ENCODE results near the gene ASIC2. TPM values are rescaled to one million over a fixed set of nuclear protein-coding genes. Genes with fewer than 3 reads are reported as not detected.

Gene ASIC2
- total RNA-seq, 1 experiment from 2014 or later: 0.74 TPM

DNA sequence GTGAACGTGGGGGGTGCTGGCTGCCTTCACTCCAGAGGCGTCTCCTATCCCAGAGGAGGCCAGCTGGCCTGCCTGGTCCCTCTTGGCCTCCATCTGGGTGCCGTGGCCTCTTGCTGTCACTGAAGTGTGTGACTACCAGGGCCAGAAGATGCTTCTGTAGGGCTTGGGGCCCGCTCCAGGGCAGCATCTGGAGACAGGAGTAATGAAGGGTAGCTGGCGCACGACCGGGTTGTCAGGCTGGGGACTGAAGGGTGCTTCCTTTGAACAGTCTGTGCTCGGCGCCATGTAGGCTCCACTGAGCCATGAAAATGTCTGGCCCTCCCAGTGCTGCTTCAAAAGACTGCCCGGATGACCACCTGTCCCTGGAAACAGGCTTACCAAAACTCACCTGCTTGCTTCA is 31.3 kb downstream of the ASIC2 start:
- no peak overlapping the region for H2BK15ac ChIP-seq (ENCODE audit: low read depth, low read length)
- no peaks in the 10 kb centered on the region for H3K79me1 ChIP-seq (ENCODE audit: insufficient read depth, low read depth, low read length, poor library complexity, severe bottlenecking)
- no peak overlapping the region for H4K8ac ChIP-seq (replicated peaks; ENCODE audit: insufficient read length, low read depth, low read length)
- H3K27ac Mint-ChIP-seq: no peak overlapping the region
- H4K5ac ChIP-seq (ENCODE audit: insufficient read length, low read depth, low read length): no peak overlapping the region
- H3T11ph ChIP-seq (ENCODE audit: low read length): no peak overlapping the region
- peaks cover 31% of the 10 kb centered on the region for H3K27me3 Mint-ChIP-seq (ENCODE audit: low read depth)
- H3K23ac ChIP-seq (ENCODE audit: insufficient read length, low read depth, low read length): no peak overlapping the region
- no peak overlapping the region for H2AFZ ChIP-seq (ENCODE audit: low read length)
- no peak overlapping the region for H3K9ac ChIP-seq (ENCODE audit: extremely low read depth, insufficient read length, low read length)
- no peak overlapping the region for H2BK12ac ChIP-seq (ENCODE audit: insufficient read length, low read depth, low read length)
- H2BK20ac ChIP-seq (ENCODE audit: low read depth, low read length, poor library complexity, severe bottlenecking): no peak overlapping the region
- WGBS (ENCODE audit: extremely low coverage, insufficient read length, low lambda C conversion rate): no CpG with 5 or more reads among the region's 10 CpGs
- H3K4me1 ChIP-seq (ENCODE audit: insufficient read depth, low read length): no peaks in the 10 kb centered on the region
- H3K4ac ChIP-seq (ENCODE audit: low read depth, low read length): no peak overlapping the region
- no peaks in the 10 kb centered on the region for H3K79me2 ChIP-seq (ENCODE audit: insufficient read depth, low read length)
- no peak overlapping the region for H3K18ac ChIP-seq (ENCODE audit: insufficient read length, low read depth, low read length)
- no peaks in the 10 kb centered on the region for H3K9me3 ChIP-seq (ENCODE audit: control insufficient read depth, low read depth, low read length)
- DNase-seq: no peak
- H2AK5ac ChIP-seq (ENCODE audit: insufficient read length, low read length): no peak overlapping the region
- H3K4me1 Mint-ChIP-seq: peaks cover 12 to 26% of the 10 kb centered on the region in 2 experiments
- no peak overlapping the region for H3K4me2 ChIP-seq (ENCODE audit: insufficient read depth, insufficient read length, low read length)
- TF ChIP-seq, protein P1, sequence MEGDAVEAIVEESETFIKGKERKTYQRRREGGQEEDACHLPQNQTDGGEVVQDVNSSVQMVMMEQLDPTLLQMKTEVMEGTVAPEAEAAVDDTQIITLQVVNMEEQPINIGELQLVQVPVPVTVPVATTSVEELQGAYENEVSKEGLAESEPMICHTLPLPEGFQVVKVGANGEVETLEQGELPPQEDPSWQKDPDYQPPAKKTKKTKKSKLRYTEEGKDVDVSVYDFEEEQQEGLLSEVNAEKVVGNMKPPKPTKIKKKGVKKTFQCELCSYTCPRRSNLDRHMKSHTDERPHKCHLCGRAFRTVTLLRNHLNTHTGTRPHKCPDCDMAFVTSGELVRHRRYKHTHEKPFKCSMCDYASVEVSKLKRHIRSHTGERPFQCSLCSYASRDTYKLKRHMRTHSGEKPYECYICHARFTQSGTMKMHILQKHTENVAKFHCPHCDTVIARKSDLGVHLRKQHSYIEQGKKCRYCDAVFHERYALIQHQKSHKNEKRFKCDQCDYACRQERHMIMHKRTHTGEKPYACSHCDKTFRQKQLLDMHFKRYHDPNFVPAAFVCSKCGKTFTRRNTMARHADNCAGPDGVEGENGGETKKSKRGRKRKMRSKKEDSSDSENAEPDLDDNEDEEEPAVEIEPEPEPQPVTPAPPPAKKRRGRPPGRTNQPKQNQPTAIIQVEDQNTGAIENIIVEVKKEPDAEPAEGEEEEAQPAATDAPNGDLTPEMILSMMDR (conservative IDR thresholded peaks at IDR 0.05): no peak
- no peak overlapping the region for H3K56ac ChIP-seq (ENCODE audit: insufficient read length, low read depth, low read length)
- H3K9me3 Mint-ChIP-seq: no peaks in the 10 kb centered on the region
- H3K36me3 Mint-ChIP-seq (ENCODE audit: insufficient read depth in 1 of 3, low read depth in 3 of 3): no peaks in the 10 kb centered on the region
- no peak overlapping the region for H3K4me3 Mint-ChIP-seq
- H4K91ac ChIP-seq (ENCODE audit: insufficient read length, low read depth, low read length): no peak overlapping the region
- H3K27ac ChIP-seq (ENCODE audit: insufficient read length, low read depth, low read length): no peak overlapping the region
- no peaks in the 10 kb centered on the region for H3K23me2 ChIP-seq (ENCODE audit: insufficient read length, low read depth, low read length, poor library complexity, severe bottlenecking)
- no peak overlapping the region for H2BK120ac ChIP-seq (ENCODE audit: low read depth, low read length, poor library complexity, severe bottlenecking)
- no peak overlapping the region for H3K14ac ChIP-seq (ENCODE audit: insufficient read depth, low read length)
- H2BK5ac ChIP-seq (ENCODE audit: insufficient read length, low read length): no peak overlapping the region
- no peaks in the 10 kb centered on the region for H3K27me3 ChIP-seq (ENCODE audit: insufficient read depth, low read length)
- H4K20me1 ChIP-seq (ENCODE audit: control insufficient read depth, insufficient read depth, insufficient read length): no peaks in the 10 kb centered on the region

All from H9 (cell line).